Mucosa of gallbladder (tissue), 1 donor: ENCODE data around the gene DNAJC18. TPM values are rescaled to one million over a fixed set of nuclear protein-coding genes. Genes with fewer than 3 reads are reported as not detected.
A peak's percentile ranks its signal among the peaks of the same experiment; 100 is the strongest.

Experiments
- DNase-seq: peaks from one replicate; pipeline ENCODE4 v3.0.0-alpha.2; 2020; ENCODE audit warnings: low spot score
- total RNA-seq: library from RNA; stranded (reverse); gene quantifications from one replicate; pipeline ENCODE4 v1.2.1, GENCODE V29; 2021
- donor health status: DM: no; HTN: no; CAD: no.

Gene DNAJC18
- total RNA-seq, 1 donor from 2014 or later = 14.6 TPM

- peak; percentile 98 for DNase-seq
Observed at GRCh38 chr5:139403787-139404483, 35.4 kb downstream of the DNAJC18 start, which contains the start of gene SPATA24. Gene SPATA24 (minus strand): TSS chr5:139404089. CDS start chr5:139404060, 29 bp downstream.

GRCh38 chr5:139403418-139403786 is 35.9 kb downstream of the DNAJC18 start:
- no peak for DNase-seq

GRCh38 chr5:139402561-139403158 is 36.7 kb downstream of the DNAJC18 start:
- DNase-seq = no peak

- no peak for DNase-seq
Observed at GRCh38 chr5:139401546-139401945, 37.8 kb downstream of the DNAJC18 start.

GRCh38 chr5:139399501-139400121 is 39.7 kb downstream of the DNAJC18 start:
- no peak for DNase-seq

GRCh38 chr5:139397921-139398320 is 41.4 kb downstream of the DNAJC18 start:
- DNase-seq = no peak

GRCh38 chr5:139396691-139397090 is 42.6 kb downstream of the DNAJC18 start:
- DNase-seq = no peak

- no peak for DNase-seq
Observed at GRCh38 chr5:139395844-139396640, 43.3 kb downstream of the DNAJC18 start.

- DNase-seq = no peak
Observed at GRCh38 chr5:139394654-139395566, 44.4 kb downstream of the DNAJC18 start, which contains the start of gene PROB1. Gene PROB1 (minus strand): TSS chr5:139395104. CDS start chr5:139395081, 23 bp downstream.

- peak; percentile 39 for DNase-seq
Observed at GRCh38 chr5:139394123-139394653, 45.1 kb downstream of the DNAJC18 start.

GRCh38 chr5:139393497-139394122 is 45.7 kb downstream of the DNAJC18 start:
- DNase-seq = no peak

- DNase-seq = peak; percentile 56
Observed at GRCh38 chr5:139392678-139393496, 46.4 kb downstream of the DNAJC18 start.

GRCh38 chr5:139392324-139392677 is 47.0 kb downstream of the DNAJC18 start:
- no peak for DNase-seq

GRCh38 chr5:139391570-139392323 is 47.6 kb downstream of the DNAJC18 start:
- DNase-seq = no peak

- no peak for DNase-seq
Observed at GRCh38 chr5:139390639-139391569, 48.4 kb downstream of the DNAJC18 start.

GRCh38 chr5:139389701-139390638 is 49.4 kb downstream of the DNAJC18 start, which contains the start of gene MZB1:
Gene MZB1 (minus strand): TSS chr5:139389913. CDS start chr5:139389856, 57 bp downstream.
- DNase-seq = no peak
